Endothelial cell of umbilical vein (primary cell): ENCODE data around the gene MED19. TPM values are rescaled to one million over a fixed set of nuclear protein-coding genes. Genes with fewer than 3 reads are reported as not detected.

Experiments used
- BruUV-seq: library from RNA; stranded (reverse); fragments of 400-500 nt; replicated peaks from 2 replicates; lab custom pipeline; 2021; lab: Mats Ljungman, UMichigan
- CTCF ChIA-PET: fragments of 300-600, 350-600 bp; sonication (Branson Sonifier 250); formaldehyde crosslinking; loops from one replicate; lab custom pipeline; 2021; ENCODE audit warnings: antibody characterized with exemption, inconsistent platforms; lab: Charles Lee
- POLR2A ChIA-PET: fragments of 300-600, 350-600 bp; sonication (Branson Sonifier 250); formaldehyde crosslinking; loops from one replicate; lab custom pipeline; 2021; ENCODE audit warnings: antibody characterized with exemption, inconsistent platforms; lab: Charles Lee
- DNase-seq: peaks from one replicate; pipeline ENCODE4 v3.0.0-alpha.2; 2011; ENCODE audit warnings: low read depth, low spot score
- FAIRE-seq: peaks from 2 replicates; lab custom pipeline; 2011; peaks lifted over from hg19 to GRCh38; lab: Jason Lieb, UNC
- H2AFZ ChIP-seq: 2 replicates; pipeline ENCODE4 v1.6.0; 2012; ENCODE audit warnings: low read depth, low read length, control low read depth, inconsistent platforms
- H3K27ac ChIP-seq: 2 replicates; pipeline ENCODE4 v1.5.1; 2011; ENCODE audit warnings: low read depth, mild to moderate bottlenecking, control low read depth, low read length, moderate library complexity; ENCODE audit not compliant: insufficient read depth
- H3K27me3 ChIP-seq, 2 experiments: 2 replicates each; pipeline versions ENCODE4 v1.6.0 to v1.6.1; 2011; ENCODE audit warnings: low read length in 2 of 2, mixed read lengths in 1 of 2; ENCODE audit not compliant: control insufficient read depth in 2 of 2, insufficient read depth in 2 of 2
- H3K36me3 ChIP-seq, 2 experiments: 2 replicates in 1 of 2; 3 replicates in 1 of 2; pipeline ENCODE4 v1.5.1; 2011; ENCODE audit warnings: low read length in 2 of 2, mild to moderate bottlenecking in 1 of 2, moderate library complexity in 1 of 2; ENCODE audit not compliant: control insufficient read depth in 2 of 2, insufficient read depth in 2 of 2; ENCODE audit errors: extremely low read depth in 1 of 2
- H3K4me1 ChIP-seq: 3 replicates; pipeline ENCODE4 v1.5.1; 2011; ENCODE audit warnings: mild to moderate bottlenecking, low read length; ENCODE audit not compliant: control insufficient read depth, insufficient read depth; ENCODE audit errors: extremely low read depth
- H3K4me2 ChIP-seq: 2 replicates; pipeline ENCODE4 v1.6.1; 2011; ENCODE audit warnings: low read length, control low read depth, mixed read lengths; ENCODE audit not compliant: insufficient read depth
- H3K4me3 ChIP-seq, 3 experiments: fragments of 200-600 bp in 1 of 3; sonication (generic), shearing (Covaris generic) in 1 of 3; replicated peaks in 1 of 3; 2 replicates each; pipeline ENCODE4 v1.5.1; 2011 to 2016; ENCODE audit warnings: control low read depth in 3 of 3, low read length in 3 of 3, mild to moderate bottlenecking in 2 of 3, inconsistent platforms in 1 of 3, low read depth in 1 of 3, moderate library complexity in 1 of 3; ENCODE audit not compliant: insufficient read depth in 1 of 3
- H3K79me2 ChIP-seq: 2 replicates; pipeline ENCODE4 v1.6.0; 2012; ENCODE audit warnings: low read length, inconsistent platforms; ENCODE audit not compliant: control insufficient read depth, insufficient read depth
- H3K9ac ChIP-seq: replicated peaks from 2 replicates; pipeline ENCODE3; 2011; ENCODE audit warnings: low read length, control low read depth; ENCODE audit not compliant: insufficient read depth; ENCODE audit errors: extremely low read depth
- H3K9me1 ChIP-seq: replicated peaks from 3 replicates; pipeline ENCODE4 v1.6.0; 2011; ENCODE audit warnings: mild to moderate bottlenecking, low read length; ENCODE audit not compliant: control insufficient read depth, insufficient read depth; ENCODE audit errors: extremely low read depth
- H3K9me3 ChIP-seq: replicated peaks from 2 replicates; pipeline ENCODE4 v1.5.1; 2012; ENCODE audit warnings: low read length, inconsistent platforms; ENCODE audit not compliant: control insufficient read depth, insufficient read depth
- H4K20me1 ChIP-seq: replicated peaks from 2 replicates; pipeline ENCODE3; 2011; ENCODE audit warnings: mild to moderate bottlenecking, low read length; ENCODE audit not compliant: control insufficient read depth, insufficient read depth; ENCODE audit errors: extremely low read depth
- CTCF ChIP-seq, 2 donors: IDR thresholded peaks; 1 replicate in 1 of 2; 2 replicates in 1 of 2; pipeline ENCODE4 v1.5.1; 2011; ENCODE audit warnings: low read length in 2 of 2, mild to moderate bottlenecking in 2 of 2, moderate library complexity in 2 of 2, control low read depth in 1 of 2, inconsistent platforms in 1 of 2, low read depth in 1 of 2; ENCODE audit not compliant: insufficient read depth in 1 of 2; ENCODE audit errors: extremely low read depth in 1 of 2
- EZH2 ChIP-seq: IDR thresholded peaks from 2 replicates; pipeline ENCODE4 v1.6.1; 2012; ENCODE audit warnings: borderline replicate concordance, low read depth, mild to moderate bottlenecking, moderate library complexity, low read length, inconsistent platforms; ENCODE audit not compliant: severe bottlenecking
- FOS ChIP-seq: IDR thresholded peaks from 2 replicates; pipeline ENCODE4 v1.6.1; 2011; ENCODE audit warnings: mild to moderate bottlenecking, low read length, moderate library complexity, borderline replicate concordance; ENCODE audit not compliant: insufficient read depth
- GATA2 ChIP-seq: IDR thresholded peaks from 2 replicates; pipeline ENCODE4 v1.7.0; 2011; ENCODE audit warnings: low read depth, mild to moderate bottlenecking, moderate library complexity, mixed read lengths, low read length; ENCODE audit not compliant: insufficient read length, insufficient read depth
- JUN ChIP-seq: IDR thresholded peaks from 2 replicates; pipeline ENCODE4 v1.6.1; 2011; ENCODE audit warnings: borderline replicate concordance, low read depth; ENCODE audit not compliant: insufficient read length, insufficient read depth
- MAX ChIP-seq: IDR thresholded peaks from 2 replicates; pipeline ENCODE4 v1.6.1; 2011; ENCODE audit not compliant: insufficient read depth, insufficient read length
- MYC ChIP-seq: IDR thresholded peaks from one replicate; pipeline ENCODE4 v1.6.1; 2011; ENCODE audit warnings: mild to moderate bottlenecking, low read depth, low read length
- POLR2A ChIP-seq: IDR thresholded peaks from 2 replicates; pipeline ENCODE4 v1.6.1; 2012; ENCODE audit warnings: low read depth, mild to moderate bottlenecking, control low read depth, low read length
- POLR2AphosphoS5 ChIP-seq: IDR thresholded peaks from 2 replicates; pipeline ENCODE4 v1.6.1; 2012; ENCODE audit warnings: low read depth, mild to moderate bottlenecking, control low read depth, low read length, moderate library complexity; ENCODE audit not compliant: insufficient read depth
- dilution Hi-C: fragments of 300-500 bp; cut with MboI; formaldehyde crosslinking; loops from one replicate; pipeline ENCODE4 v1.15.0; 2019; ENCODE audit warnings: low sequenced_read_pairs; ENCODE audit not compliant: extremely low pct_ligation_motif_present
- intact Hi-C: fragments of 100-400 bp; cut with micrococcal nuclease; formaldehyde crosslinking; loops from one replicate; pipeline ENCODE4 v1.10.0; 2022
- polyA plus RNA-seq, 4 experiments: library from polyadenylated mRNA; depleted of rRNA in 3 of 4; stranded (reverse) in 3 of 4; unstranded in 1 of 4; fragments of >200 nt; gene quantifications; 2 replicates each; pipeline versions ENCODE4 v1.2.1 to v1.2.3, GENCODE V29; 2011 to 2012; ENCODE audit warnings: missing spikeins in 1 of 4
- total RNA-seq: library from RNA; stranded (reverse); gene quantifications from 2 replicates; pipeline ENCODE4 v1.2.3, GENCODE V29; 2021

Gene MED19
- total and polyA plus RNA-seq, 2 donors (not counting 3 experiments of a cell fraction or from before 2014, with no cell fraction given): 25.1 to 48.0 TPM

- CTCF ChIA-PET: interaction anchor here (1.6 kb wide), 1 partner anchor 12 kb away, joined by 3 read pairs; no protein-coding TSS in a partner anchor
These were observed 43.6 kb downstream of the MED19 start for GRCh38 chr11:57668434-57668782.

DNA sequence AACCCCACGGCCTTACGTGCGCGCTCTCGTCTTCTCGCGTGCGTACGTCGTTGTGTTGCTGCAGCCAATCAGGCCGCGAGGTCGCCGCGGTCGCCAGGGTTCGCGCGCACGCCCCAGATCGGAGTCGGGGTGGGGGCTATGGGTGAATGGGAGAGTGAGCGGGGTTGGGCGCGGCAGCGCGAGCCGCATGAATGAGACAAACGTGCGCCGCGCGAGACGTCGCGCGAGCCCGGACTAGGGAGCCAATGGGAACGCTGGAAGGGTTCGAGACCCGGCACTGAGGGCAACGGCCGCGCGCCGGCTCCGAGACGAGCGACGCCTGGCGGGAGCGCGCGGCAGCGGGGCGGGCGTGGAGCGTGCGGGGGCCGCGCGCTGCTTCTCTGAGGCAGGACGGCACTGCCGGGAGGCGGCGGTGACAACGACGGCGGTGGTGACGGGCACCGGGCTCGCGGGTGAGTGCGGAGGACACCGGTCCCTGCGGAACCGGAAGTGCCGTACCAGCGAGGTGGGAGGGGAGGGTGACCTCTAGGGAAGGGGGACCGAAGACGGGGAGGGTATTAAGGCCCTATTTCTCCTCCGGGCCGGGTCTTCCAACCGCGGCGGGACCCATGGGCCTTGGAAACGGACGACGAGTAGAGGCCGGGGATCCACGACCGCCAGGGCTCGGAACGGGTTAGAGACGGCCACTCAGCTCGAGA lies 44.1 kb downstream of the MED19 start, which contains the start of gene ZDHHC5:
Gene ZDHHC5 (plus strand): TSS at position 379 of the 698 bp plus-strand sequence. CDS start 4,977 bp downstream, outside the sequence.
- Histone ChIP-seq H3K4me2 (peak within 1 kb of the TSS; percentile 99), H3K4me1 (peaks cover 15% of the 10 kb centered on the region), H3K27ac (peak within 1 kb of the TSS; percentile 98), H3K4me3 (peak within 1 kb of the TSS; percentile 67 to 95 (median 77)), H3K9me3 (no peaks in the 10 kb centered on the region), H3K79me2 (peaks cover 47% of the 10 kb centered on the region), H3K36me3 (peaks cover 3 to 5% of the 10 kb centered on the region in 2 experiments), H2AFZ (peak within 1 kb of the TSS; percentile 97), H3K9ac (peak within 1 kb of the TSS; percentile 98), H3K27me3 (no peaks in the 10 kb centered on the region), H3K9me1 (no peaks in the 10 kb centered on the region), H4K20me1 (no peaks in the 10 kb centered on the region)
- FAIRE-seq (peak; percentile 97), DNase-seq (peak; percentile 100)
- ChIA-PET POLR2A (no interaction called here), CTCF (interaction anchor here (0.7 to 1.6 kb wide), 2 partner anchors 12 to 605 kb away, joined by 3 read pairs; no protein-coding TSS in a partner anchor)
- TF ChIP-seq GATA2 (no peak), FOS (no peak), MYC (no peak), POLR2A (peak; percentile 93), MAX (no peak), EZH2 (no peak), CTCF (IDR thresholded peaks at IDR 0.05; ENCODE audit: extremely low read depth in 1 of 2, insufficient read depth in 1 of 2, low read depth in 1 of 2, low read length in 2 of 2) (peak; percentile 53 to 56), POLR2AphosphoS5 (peak; percentile 96), JUN (no peak)
- dilution Hi-C loops (no loop called here), intact Hi-C loops (loop anchor here (1.0 to 10.0 kb wide), 9 partner anchors 11 to 910 kb away; partner anchors contain the start of genes CLP1, MED19, P2RX3 and SELENOH)
- no TSS peak for BruUV-seq

More at GRCh38 chr11:57668434-57668782, 43.6 kb downstream of the MED19 start:
- no TSS peak for BruUV-seq
- TF ChIP-seq MYC (no peak), POLR2A (peak; percentile 12)
- Histone ChIP-seq H3K9me3 (no peaks in the 10 kb centered on the region), H3K79me2 (peaks cover 52% of the 10 kb centered on the region), H3K4me2 (peak overlapping the region; percentile 99), H3K4me1 (peaks cover 15% of the 10 kb centered on the region), H3K36me3 (peaks cover 7 to 9% of the 10 kb centered on the region in 2 experiments), H3K4me3 (peak overlapping the region; percentile 67 to 95 (median 72)), H3K27me3 (no peaks in the 10 kb centered on the region), H4K20me1 (no peaks in the 10 kb centered on the region), H2AFZ (peak overlapping the region; percentile 15), H3K9ac (peak overlapping the region; percentile 98), H3K27ac (peak overlapping the region; percentile 46), H3K9me1 (no peaks in the 10 kb centered on the region)
- dilution Hi-C loops (no loop called here), intact Hi-C loops (loop anchor here (5.0 to 10.0 kb wide), 4 partner anchors 136 to 846 kb away; partner anchors contain the start of genes P2RX3 and SSRP1)
- POLR2A ChIA-PET: no interaction called here
- DNase-seq: peak; percentile 39
- FAIRE-seq: no peak
